ENCODE measurements around the gene GRHL1. TPM values are rescaled to one million over a fixed set of nuclear protein-coding genes. Genes with fewer than 3 reads are reported as not detected.

The GRHL1 gene
- total RNA-seq, 1 donor from 2014 or later: 3.9 TPM

GRCh38 chr2:9939587-9940485 is 11.7 kb upstream of the GRHL1 start:
- no peak overlapping the region for H3K4me3 ChIP-seq (ENCODE audit: low read depth, low read length)
- no peak for DNase-seq (ENCODE audit: low read depth)

GRCh38 chr2:9941196-9941995 is 10.1 kb upstream of the GRHL1 start:
- no peak for DNase-seq (ENCODE audit: low read depth)
- no peak for TF ChIP-seq CTCF (conservative IDR thresholded peaks at IDR 0.05; ENCODE audit: low read depth, low read length)
- H3K4me3 ChIP-seq (ENCODE audit: low read depth, low read length): no peak overlapping the region

More at GRCh38 chr2:9939587-9940485, 11.7 kb upstream of the GRHL1 start:
- TF ChIP-seq CTCF (conservative IDR thresholded peaks at IDR 0.05; ENCODE audit: low read depth, low read length): no peak

GRCh38 chr2:9941996-9942390 is 9.5 kb upstream of the GRHL1 start:
- DNase-seq (ENCODE audit: low read depth): no peak
- H3K4me3 ChIP-seq (ENCODE audit: low read depth, low read length): no peak overlapping the region
- no peak for TF ChIP-seq CTCF (conservative IDR thresholded peaks at IDR 0.05; ENCODE audit: low read depth, low read length)

- no peak for DNase-seq (ENCODE audit: low read depth)
- TF ChIP-seq CTCF (conservative IDR thresholded peaks at IDR 0.05; ENCODE audit: low read depth, low read length): no peak
- no peak overlapping the region for H3K4me3 ChIP-seq (ENCODE audit: low read depth, low read length)
These were observed 7.1 kb upstream of the GRHL1 start for GRCh38 chr2:9944330-9944758.

- no peak for TF ChIP-seq CTCF (conservative IDR thresholded peaks at IDR 0.05; ENCODE audit: low read depth, low read length)
These were observed 5.9 kb upstream of the GRHL1 start for GRCh38 chr2:9945596-9945995.

GRCh38 chr2:9946076-9946475 is 5.4 kb upstream of the GRHL1 start:
- DNase-seq (ENCODE audit: low read depth): no peak
- no peak overlapping the region for H3K4me3 ChIP-seq (ENCODE audit: low read depth, low read length)
- TF ChIP-seq CTCF (conservative IDR thresholded peaks at IDR 0.05; ENCODE audit: low read depth, low read length): no peak

More at GRCh38 chr2:9945596-9945995, 5.9 kb upstream of the GRHL1 start:
- H3K4me3 ChIP-seq (ENCODE audit: low read depth, low read length): no peak overlapping the region
- no peak for DNase-seq (ENCODE audit: low read depth)

All from epithelial cell of proximal tubule (primary cell).